ENCODE results near the gene GRIP1.

Gene GRIP1

DNA sequence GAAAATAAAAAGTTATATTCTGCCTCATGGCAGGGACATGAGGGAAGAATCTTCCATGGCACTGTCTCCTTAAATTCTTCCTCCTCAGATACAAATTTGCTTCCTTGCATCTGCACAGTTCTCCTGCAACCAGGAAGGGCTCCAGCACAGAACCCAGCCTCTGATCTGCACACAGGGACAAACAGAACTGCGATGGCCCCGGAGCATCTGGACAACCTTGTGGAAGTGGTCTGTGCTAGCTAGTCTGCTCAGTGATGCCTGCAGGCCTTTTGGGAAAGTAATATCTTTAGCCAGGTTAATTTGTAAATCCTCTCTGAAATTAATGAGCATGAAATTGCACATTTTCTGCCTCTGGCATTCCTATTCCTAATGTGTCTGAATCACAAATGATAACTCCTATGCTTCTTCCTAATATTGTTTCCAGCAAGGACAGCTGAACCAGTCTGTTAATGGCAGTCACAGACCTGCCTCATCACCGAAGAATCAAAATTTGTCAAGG lies 74.8 kb downstream of the GRIP1 start:
- TF ChIP-seq EGR1 (IDR thresholded peaks at IDR 0.05) (no peak), RAD21 (IDR thresholded peaks at IDR 0.05; ENCODE audit: low read depth) (no peak), NFIC (IDR thresholded peaks at IDR 0.05) (no peak), CEBPB (IDR thresholded peaks at IDR 0.05) (no peak)
- TF ChIP-seq, protein P1, sequence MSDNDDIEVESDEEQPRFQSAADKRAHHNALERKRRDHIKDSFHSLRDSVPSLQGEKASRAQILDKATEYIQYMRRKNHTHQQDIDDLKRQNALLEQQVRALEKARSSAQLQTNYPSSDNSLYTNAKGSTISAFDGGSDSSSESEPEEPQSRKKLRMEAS (IDR thresholded peaks at IDR 0.05): no peak

DNA sequence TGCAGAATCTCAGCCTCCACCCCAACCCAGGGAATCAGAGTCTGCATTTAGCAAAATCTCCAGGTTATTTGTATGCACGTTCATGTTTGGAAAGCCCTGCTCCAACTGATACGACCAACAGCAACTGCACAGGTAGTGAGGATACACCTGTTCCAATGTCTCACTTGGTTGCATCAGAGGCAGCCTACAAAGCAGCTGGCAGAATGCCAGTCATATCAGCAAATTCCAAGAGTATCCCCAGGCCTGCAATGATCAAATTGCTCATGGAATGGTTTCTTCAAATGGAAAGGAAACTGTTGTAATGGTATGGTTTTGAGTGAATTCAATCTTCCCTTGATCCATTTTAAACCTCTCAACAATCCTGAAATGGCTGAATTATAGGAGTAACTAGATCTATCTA lies 75.4 kb downstream of the GRIP1 start:
- TF ChIP-seq CEBPB (IDR thresholded peaks at IDR 0.05) (no peak), NFIC (IDR thresholded peaks at IDR 0.05) (peak; percentile 54; the same call in 1 of the 2 replicates)

DNA sequence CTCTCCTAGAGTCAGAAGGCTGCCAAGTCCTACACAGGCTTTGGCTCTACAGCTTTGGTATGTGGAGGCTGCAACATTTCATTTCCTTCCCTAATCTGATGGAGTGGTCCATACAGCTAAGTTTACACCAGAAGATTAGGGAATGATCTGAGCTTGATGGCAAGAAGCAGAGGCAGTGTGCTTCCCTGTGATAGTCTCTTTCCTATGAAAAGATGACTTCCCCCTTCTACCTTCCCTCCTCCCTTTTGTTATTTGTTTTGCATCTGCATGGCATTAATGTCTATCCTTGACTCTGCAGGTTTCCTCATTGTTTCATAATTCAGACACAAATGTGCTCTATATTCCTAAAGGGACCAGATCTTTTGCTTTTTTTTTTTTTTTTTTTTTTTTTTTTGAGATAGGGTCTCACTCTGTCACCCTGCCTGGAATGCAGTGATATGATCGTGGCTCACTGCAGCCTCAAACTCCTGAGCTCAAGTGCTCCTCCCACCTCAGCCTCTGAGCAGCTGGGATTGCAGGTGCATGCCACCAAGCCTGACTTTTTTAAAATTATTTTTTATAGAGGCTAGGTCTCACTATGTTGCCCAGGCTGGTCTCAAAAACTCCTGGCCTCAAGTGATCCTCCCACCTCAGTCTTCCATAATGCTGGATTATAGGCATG lies 76.3 kb downstream of the GRIP1 start:
- no peak for TF ChIP-seq YY1 (IDR thresholded peaks at IDR 0.05; ENCODE audit: low read depth)
- TF ChIP-seq, protein P1 (IDR thresholded peaks at IDR 0.05): no peak
- TF ChIP-seq RAD21 (IDR thresholded peaks at IDR 0.05; ENCODE audit: low read depth): no peak
- TF ChIP-seq ZBTB7A (IDR thresholded peaks at IDR 0.05; ENCODE audit: low read depth): no peak
- no peak for TF ChIP-seq NFIC (IDR thresholded peaks at IDR 0.05)
- no peak for TF ChIP-seq EP300 (IDR thresholded peaks at IDR 0.05; ENCODE audit: borderline replicate concordance)
- TF ChIP-seq, protein P2, sequence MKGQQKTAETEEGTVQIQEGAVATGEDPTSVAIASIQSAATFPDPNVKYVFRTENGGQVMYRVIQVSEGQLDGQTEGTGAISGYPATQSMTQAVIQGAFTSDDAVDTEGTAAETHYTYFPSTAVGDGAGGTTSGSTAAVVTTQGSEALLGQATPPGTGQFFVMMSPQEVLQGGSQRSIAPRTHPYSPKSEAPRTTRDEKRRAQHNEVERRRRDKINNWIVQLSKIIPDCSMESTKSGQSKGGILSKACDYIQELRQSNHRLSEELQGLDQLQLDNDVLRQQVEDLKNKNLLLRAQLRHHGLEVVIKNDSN (IDR thresholded peaks at IDR 0.05): no peak
- no peak for TF ChIP-seq CEBPB (IDR thresholded peaks at IDR 0.05)
- TF ChIP-seq FOXM1 (IDR thresholded peaks at IDR 0.05; ENCODE audit: borderline replicate concordance, low read depth): no peak
- no peak for TF ChIP-seq EGR1 (IDR thresholded peaks at IDR 0.05)
- TF ChIP-seq TEAD4 (IDR thresholded peaks at IDR 0.05): no peak
- no peak for TF ChIP-seq CREB1 (IDR thresholded peaks at IDR 0.05; ENCODE audit: low read depth)
- TF ChIP-seq TAF1 (IDR thresholded peaks at IDR 0.05; ENCODE audit: low read depth): no peak

DNA sequence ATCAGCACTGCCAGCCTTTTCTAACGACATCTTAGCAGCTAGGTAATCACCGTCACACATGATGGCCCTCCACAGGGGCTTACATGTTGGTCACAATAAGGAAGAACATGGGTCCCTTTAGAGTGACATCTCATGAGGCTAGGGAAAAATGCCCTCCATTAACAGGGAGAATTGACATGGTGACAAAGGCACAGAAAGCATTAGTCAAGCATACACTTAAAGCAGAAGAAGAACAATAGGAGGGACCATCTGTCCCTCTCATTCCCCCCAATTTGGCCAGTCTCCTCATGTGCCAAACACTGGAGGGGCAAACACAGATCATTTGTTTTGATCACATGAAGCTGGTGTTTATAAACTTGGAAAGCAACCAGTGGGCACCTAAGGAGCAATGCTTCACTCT lies 78.0 kb downstream of the GRIP1 start:
- TF ChIP-seq ZBTB7A (IDR thresholded peaks at IDR 0.05; ENCODE audit: low read depth) (no peak), EGR1 (IDR thresholded peaks at IDR 0.05) (no peak), TCF12 (IDR thresholded peaks at IDR 0.05; ENCODE audit: low read depth) (no peak), CEBPB (IDR thresholded peaks at IDR 0.05) (no peak), FOXM1 (IDR thresholded peaks at IDR 0.05; ENCODE audit: borderline replicate concordance, low read depth) (no peak), TAF1 (IDR thresholded peaks at IDR 0.05; ENCODE audit: low read depth) (no peak), EP300 (IDR thresholded peaks at IDR 0.05; ENCODE audit: borderline replicate concordance) (no peak), NFIC (IDR thresholded peaks at IDR 0.05) (no peak), TEAD4 (IDR thresholded peaks at IDR 0.05) (no peak), RAD21 (IDR thresholded peaks at IDR 0.05; ENCODE audit: low read depth) (no peak), YY1 (IDR thresholded peaks at IDR 0.05; ENCODE audit: low read depth) (no peak), CREB1 (IDR thresholded peaks at IDR 0.05; ENCODE audit: low read depth) (no peak)
- TF ChIP-seq, protein P1 (IDR thresholded peaks at IDR 0.05): no peak
- TF ChIP-seq, protein P3, sequence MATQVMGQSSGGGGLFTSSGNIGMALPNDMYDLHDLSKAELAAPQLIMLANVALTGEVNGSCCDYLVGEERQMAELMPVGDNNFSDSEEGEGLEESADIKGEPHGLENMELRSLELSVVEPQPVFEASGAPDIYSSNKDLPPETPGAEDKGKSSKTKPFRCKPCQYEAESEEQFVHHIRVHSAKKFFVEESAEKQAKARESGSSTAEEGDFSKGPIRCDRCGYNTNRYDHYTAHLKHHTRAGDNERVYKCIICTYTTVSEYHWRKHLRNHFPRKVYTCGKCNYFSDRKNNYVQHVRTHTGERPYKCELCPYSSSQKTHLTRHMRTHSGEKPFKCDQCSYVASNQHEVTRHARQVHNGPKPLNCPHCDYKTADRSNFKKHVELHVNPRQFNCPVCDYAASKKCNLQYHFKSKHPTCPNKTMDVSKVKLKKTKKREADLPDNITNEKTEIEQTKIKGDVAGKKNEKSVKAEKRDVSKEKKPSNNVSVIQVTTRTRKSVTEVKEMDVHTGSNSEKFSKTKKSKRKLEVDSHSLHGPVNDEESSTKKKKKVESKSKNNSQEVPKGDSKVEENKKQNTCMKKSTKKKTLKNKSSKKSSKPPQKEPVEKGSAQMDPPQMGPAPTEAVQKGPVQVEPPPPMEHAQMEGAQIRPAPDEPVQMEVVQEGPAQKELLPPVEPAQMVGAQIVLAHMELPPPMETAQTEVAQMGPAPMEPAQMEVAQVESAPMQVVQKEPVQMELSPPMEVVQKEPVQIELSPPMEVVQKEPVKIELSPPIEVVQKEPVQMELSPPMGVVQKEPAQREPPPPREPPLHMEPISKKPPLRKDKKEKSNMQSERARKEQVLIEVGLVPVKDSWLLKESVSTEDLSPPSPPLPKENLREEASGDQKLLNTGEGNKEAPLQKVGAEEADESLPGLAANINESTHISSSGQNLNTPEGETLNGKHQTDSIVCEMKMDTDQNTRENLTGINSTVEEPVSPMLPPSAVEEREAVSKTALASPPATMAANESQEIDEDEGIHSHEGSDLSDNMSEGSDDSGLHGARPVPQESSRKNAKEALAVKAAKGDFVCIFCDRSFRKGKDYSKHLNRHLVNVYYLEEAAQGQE (IDR thresholded peaks at IDR 0.05; ENCODE audit: low read depth): no peak
- TF ChIP-seq, protein P2 (IDR thresholded peaks at IDR 0.05): no peak

DNA sequence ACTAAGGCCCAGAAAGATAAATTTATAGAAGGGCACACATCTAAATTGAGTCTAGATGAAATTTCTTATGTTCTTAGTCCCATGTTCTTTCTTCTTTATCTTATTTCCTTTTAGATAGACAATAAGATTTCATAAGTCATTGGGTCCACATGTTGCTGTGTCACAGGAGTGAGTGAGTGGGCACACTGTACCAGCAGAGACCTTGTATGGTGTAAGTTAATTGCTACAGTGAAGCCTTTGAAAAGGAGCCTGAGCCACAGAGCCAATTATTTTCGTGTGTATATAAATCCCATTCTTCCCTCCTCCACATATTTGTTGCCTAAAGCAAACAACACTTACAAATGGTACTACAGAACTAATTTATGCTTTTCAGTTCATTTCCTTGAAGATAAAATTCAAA lies 79.1 kb downstream of the GRIP1 start:
- TF ChIP-seq ZBTB7A (IDR thresholded peaks at IDR 0.05; ENCODE audit: low read depth): no peak
- no peak for TF ChIP-seq RAD21 (IDR thresholded peaks at IDR 0.05; ENCODE audit: low read depth)
- no peak for TF ChIP-seq CREB1 (IDR thresholded peaks at IDR 0.05; ENCODE audit: low read depth)
- TF ChIP-seq EGR1 (IDR thresholded peaks at IDR 0.05): no peak
- no peak for TF ChIP-seq CEBPB (IDR thresholded peaks at IDR 0.05)

DNA sequence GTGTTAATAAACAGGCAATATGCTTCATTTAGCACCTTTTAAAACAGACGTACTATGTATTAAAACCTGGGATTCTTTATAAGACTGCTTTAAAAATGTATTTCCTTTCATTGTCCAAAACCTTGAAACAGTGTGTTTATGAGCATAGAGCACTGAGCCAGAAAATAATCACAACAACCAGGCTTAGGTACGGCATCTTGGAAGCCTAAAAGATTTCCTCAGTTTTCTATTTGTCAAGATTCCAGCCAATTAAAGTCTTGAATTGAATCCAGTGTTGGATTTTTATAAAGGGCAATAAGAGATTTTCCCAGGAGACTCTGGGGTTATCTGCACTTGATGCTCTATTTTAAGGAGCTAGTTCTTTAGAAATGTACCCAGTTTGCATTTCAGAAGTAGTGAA lies 80.3 kb downstream of the GRIP1 start:
- TF ChIP-seq YY1 (IDR thresholded peaks at IDR 0.05; ENCODE audit: low read depth): no peak
- TF ChIP-seq, protein P1 (IDR thresholded peaks at IDR 0.05): no peak
- no peak for TF ChIP-seq CREB1 (IDR thresholded peaks at IDR 0.05; ENCODE audit: low read depth)
- TF ChIP-seq EGR1 (IDR thresholded peaks at IDR 0.05): no peak
- TF ChIP-seq EP300 (IDR thresholded peaks at IDR 0.05; ENCODE audit: borderline replicate concordance): no peak
- no peak for TF ChIP-seq FOXM1 (IDR thresholded peaks at IDR 0.05; ENCODE audit: borderline replicate concordance, low read depth)
- TF ChIP-seq CEBPB (IDR thresholded peaks at IDR 0.05): no peak
- no peak for TF ChIP-seq TEAD4 (IDR thresholded peaks at IDR 0.05)
- no peak for TF ChIP-seq ZBTB7A (IDR thresholded peaks at IDR 0.05; ENCODE audit: low read depth)
- TF ChIP-seq RAD21 (IDR thresholded peaks at IDR 0.05; ENCODE audit: low read depth): no peak
- TF ChIP-seq, protein P2 (IDR thresholded peaks at IDR 0.05): no peak

DNA sequence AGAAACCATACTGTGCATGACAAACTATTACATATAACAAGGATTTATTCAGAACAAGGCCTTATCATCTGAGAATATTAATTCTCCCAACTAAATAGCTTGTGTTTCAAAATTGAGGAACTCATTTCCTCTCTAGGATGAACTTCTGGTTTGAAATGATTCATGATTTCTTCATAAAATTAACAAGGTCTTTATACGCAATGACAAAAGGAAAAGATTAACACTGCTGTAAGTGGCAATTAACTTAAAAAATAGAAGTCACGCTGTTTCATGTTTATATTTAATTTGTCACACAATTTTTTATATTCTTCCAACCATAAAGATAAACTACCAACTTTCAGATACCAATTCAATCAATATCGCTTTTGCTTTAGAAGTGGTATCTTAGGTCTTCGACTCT lies 80.8 kb downstream of the GRIP1 start:
- TF ChIP-seq, protein P2 (IDR thresholded peaks at IDR 0.05): no peak
- TF ChIP-seq FOXM1 (IDR thresholded peaks at IDR 0.05; ENCODE audit: borderline replicate concordance, low read depth) (no peak), CREB1 (IDR thresholded peaks at IDR 0.05; ENCODE audit: low read depth) (no peak), TAF1 (IDR thresholded peaks at IDR 0.05; ENCODE audit: low read depth) (no peak), CEBPB (IDR thresholded peaks at IDR 0.05) (no peak), YY1 (IDR thresholded peaks at IDR 0.05; ENCODE audit: low read depth) (no peak), RAD21 (IDR thresholded peaks at IDR 0.05; ENCODE audit: low read depth) (no peak), TCF12 (IDR thresholded peaks at IDR 0.05; ENCODE audit: low read depth) (no peak), TEAD4 (IDR thresholded peaks at IDR 0.05) (no peak), EP300 (IDR thresholded peaks at IDR 0.05; ENCODE audit: borderline replicate concordance) (no peak)
